Retinal pigment epithelial cell (primary cell): ENCODE measurements around the gene SHKBP1.
A peak's percentile ranks its signal among the peaks of the same experiment; 100 is the strongest.

ENCODE experiments used
- DNase-seq: peaks from one replicate; pipeline ENCODE4 v3.0.0-alpha.2; 2010; ENCODE audit warnings: low read depth
- H3K4me3 ChIP-seq: 2 replicates; pipeline ENCODE4 v1.5.1; 2011; ENCODE audit warnings: mild to moderate bottlenecking, low read length, control low read depth, moderate library complexity
- TF ChIP-seq, protein P1 (sequence below): conservative IDR thresholded peaks from 2 replicates; pipeline ENCODE4 v1.5.1; 2011; ENCODE audit warnings: low read depth, low read length, control low read depth, inconsistent platforms

SHKBP1 gene

DNA sequence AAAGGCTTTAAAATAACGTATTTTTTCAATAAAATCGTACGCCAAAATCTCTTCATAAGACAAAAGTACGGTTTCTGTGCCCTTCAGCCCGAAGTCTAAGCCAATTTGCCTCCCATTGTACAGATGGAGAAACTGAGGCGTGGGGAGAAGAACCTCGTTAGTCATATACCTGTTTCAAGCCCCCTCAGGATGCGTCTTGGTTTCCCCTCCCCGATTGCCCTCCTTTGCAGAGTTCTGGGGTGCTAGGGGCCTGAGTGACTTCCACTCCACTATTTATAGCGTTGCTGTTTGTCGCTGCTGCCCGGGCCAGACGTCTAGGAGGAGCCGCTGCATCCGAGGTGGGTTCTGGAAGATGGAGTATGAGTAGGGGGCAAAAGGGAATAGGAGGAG is 22.2 kb downstream of the SHKBP1 start:
- no peak for DNase-seq
- TF ChIP-seq, protein P1, sequence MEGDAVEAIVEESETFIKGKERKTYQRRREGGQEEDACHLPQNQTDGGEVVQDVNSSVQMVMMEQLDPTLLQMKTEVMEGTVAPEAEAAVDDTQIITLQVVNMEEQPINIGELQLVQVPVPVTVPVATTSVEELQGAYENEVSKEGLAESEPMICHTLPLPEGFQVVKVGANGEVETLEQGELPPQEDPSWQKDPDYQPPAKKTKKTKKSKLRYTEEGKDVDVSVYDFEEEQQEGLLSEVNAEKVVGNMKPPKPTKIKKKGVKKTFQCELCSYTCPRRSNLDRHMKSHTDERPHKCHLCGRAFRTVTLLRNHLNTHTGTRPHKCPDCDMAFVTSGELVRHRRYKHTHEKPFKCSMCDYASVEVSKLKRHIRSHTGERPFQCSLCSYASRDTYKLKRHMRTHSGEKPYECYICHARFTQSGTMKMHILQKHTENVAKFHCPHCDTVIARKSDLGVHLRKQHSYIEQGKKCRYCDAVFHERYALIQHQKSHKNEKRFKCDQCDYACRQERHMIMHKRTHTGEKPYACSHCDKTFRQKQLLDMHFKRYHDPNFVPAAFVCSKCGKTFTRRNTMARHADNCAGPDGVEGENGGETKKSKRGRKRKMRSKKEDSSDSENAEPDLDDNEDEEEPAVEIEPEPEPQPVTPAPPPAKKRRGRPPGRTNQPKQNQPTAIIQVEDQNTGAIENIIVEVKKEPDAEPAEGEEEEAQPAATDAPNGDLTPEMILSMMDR: no peak
- H3K4me3 ChIP-seq: no peak overlapping the region

DNA sequence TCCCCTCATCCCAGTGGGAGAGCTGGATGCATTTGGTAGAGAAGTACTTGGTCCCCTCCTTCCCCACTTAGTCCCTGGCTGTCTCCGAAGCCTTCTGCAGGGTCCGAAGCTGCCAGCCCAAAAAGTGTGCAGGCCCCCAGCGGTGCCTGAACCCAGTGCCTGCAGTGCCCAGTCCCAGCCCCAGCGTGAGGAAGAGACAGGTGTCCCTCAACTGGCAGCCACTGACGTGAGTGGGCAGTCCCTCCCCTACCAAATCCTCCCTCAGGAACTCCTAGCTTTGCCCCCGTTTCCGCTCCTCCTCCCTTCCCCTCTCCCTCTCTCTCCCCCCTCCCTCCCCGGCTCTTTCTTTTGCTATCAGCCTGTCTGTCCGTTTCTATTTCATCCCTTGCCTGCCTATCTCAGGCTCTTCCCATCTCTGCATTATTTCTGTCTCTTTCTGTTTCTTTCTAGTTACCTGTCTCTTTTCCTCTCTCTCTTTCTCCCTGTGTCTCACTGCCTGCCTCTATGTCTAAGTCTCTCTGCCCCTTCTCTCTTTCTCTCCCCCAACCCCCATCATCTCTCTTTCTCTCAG is 22.7 kb downstream of the SHKBP1 start:
- no peak overlapping the region for H3K4me3 ChIP-seq
- no peak for DNase-seq
- TF ChIP-seq, protein P1: no peak

DNA sequence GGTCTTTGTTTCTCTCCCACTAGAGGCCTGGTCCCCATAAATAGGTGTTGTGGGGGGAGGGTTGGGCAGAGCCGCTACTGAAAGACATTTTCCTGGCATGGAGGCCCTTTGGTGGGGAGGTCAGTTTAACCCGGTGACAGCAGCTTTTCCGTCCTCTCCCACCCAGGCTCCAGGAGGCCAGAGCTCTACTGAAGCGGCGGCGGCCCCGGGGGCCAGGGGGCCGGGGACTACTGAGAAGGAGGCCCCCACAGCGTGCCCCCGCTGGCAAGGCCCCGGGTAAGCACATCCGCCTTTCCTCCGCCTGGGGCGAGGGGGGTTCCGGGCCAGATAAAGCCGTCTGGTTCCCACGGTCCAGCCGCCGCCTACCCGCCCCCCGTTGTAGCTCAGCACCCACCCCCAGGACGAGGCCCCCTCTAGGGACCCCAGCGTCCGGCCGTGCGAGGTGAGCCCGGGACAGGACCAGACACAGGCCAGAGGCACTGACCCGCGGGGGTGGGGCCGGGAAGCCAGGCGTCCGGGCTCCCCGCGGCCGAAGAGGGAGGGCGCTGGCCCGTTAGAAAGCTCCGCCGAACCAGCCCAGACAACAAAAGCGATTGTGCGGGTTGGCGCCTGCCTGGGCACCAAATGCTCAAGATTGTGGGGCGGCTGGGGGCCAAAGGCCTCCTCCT is 23.4 kb downstream of the SHKBP1 start:
- no peak for DNase-seq
- no peak overlapping the region for H3K4me3 ChIP-seq
- TF ChIP-seq, protein P1: no peak

DNA sequence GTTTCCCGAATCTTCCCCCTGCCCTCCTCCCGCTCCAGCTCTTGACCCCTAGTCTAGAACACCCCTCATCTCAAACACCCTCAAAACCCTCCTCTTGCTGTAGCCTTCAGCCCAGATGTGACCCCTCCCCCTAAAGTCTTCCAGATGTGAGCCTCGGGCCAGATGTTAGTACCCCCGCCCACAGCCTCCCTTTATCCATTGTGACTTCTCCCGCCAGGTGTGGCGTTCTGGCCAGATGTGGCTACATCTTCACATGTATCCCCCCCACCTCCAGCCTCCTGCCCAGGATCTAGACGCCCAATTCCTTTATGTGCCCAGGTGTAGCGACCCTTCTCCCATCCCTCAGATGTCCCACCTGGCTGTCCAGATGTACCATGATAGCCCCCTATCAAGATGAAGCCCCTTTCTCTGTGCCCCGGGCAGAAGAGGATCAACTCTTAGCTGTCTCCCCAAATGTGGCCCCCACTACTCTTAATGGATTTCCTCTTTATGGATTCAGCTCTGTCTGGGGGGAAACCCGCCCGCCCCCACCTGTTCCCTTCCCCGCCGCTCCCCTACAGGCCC is 24.0 kb downstream of the SHKBP1 start:
- DNase-seq: no peak
- H3K4me3 ChIP-seq: no peak overlapping the region
- TF ChIP-seq, protein P1: no peak

GRCh38 chr19:40601134-40601974 is 24.7 kb downstream of the SHKBP1 start, which contains the start of gene LTBP4:
TSS of gene LTBP4 (plus strand) at chr19:40601369. CDS start at chr19:40601388, 19 bp downstream.
- peak within 1 kb of the TSS; percentile 26 for H3K4me3 ChIP-seq
- no peak for DNase-seq
- TF ChIP-seq, protein P1: peak; percentile 25

- TF ChIP-seq, protein P1: no peak
- H3K4me3 ChIP-seq: peak overlapping the region; percentile 47
- no peak for DNase-seq
These were observed 26.4 kb downstream of the SHKBP1 start for GRCh38 chr19:40603071-40603388.
